Trophoblast cell (in vitro differentiated cells and primary cell): Measurements from ENCODE around the gene AGAP4. TPM values are rescaled to one million over a fixed set of nuclear protein-coding genes. Genes with fewer than 3 reads are reported as not detected.
"Not testable (repeated sequence)": the region's sequence is repeated elsewhere in the genome, so short reads cannot be mapped to it uniquely, and the experiment has no call there.

Experiments used
- DNase-seq, 2 donors: peaks; one replicate each; pipeline ENCODE4 v3.0.0-alpha.2; 2016
- H2AFZ ChIP-seq: 2 replicates; pipeline ENCODE4 v1.6.1; 2013; ENCODE audit warnings: low read length, moderate library complexity, mild to moderate bottlenecking; ENCODE audit not compliant: insufficient read depth, poor library complexity
- H2AK5ac ChIP-seq: 2 replicates; pipeline ENCODE4 v1.6.1; 2013; ENCODE audit warnings: mild to moderate bottlenecking, low read length
- H2BK120ac ChIP-seq: 2 replicates; pipeline ENCODE4 v1.6.1; 2013; ENCODE audit warnings: low read length, mild to moderate bottlenecking, moderate library complexity; ENCODE audit not compliant: insufficient read depth, poor library complexity
- H2BK12ac ChIP-seq: 2 replicates; pipeline ENCODE4 v1.6.1; 2013; ENCODE audit warnings: mild to moderate bottlenecking, low read length, moderate library complexity
- H2BK5ac ChIP-seq: 2 replicates; pipeline ENCODE4 v1.6.1; 2013; ENCODE audit warnings: low read length, low read depth, moderate library complexity, mild to moderate bottlenecking; ENCODE audit not compliant: poor library complexity
- H3K14ac ChIP-seq: 2 replicates; pipeline ENCODE4 v1.6.1; 2013; ENCODE audit warnings: mild to moderate bottlenecking, low read length
- H3K18ac ChIP-seq: 2 replicates; pipeline ENCODE4 v1.6.1; 2013; ENCODE audit warnings: mild to moderate bottlenecking, low read length
- H3K23ac ChIP-seq: 2 replicates; pipeline ENCODE4 v1.6.1; 2013; ENCODE audit warnings: low read length
- H3K27ac ChIP-seq: 2 replicates; pipeline ENCODE4 v1.5.1; 2013; ENCODE audit warnings: low read depth, mild to moderate bottlenecking, inconsistent platforms, low read length, moderate library complexity
- H3K27me3 ChIP-seq: 2 replicates; pipeline ENCODE4 v1.6.1; 2013; ENCODE audit warnings: inconsistent platforms, mild to moderate bottlenecking, low read length, moderate library complexity; ENCODE audit not compliant: insufficient read depth
- H3K36me3 ChIP-seq, 2 experiments: 1 replicate in 1 of 2; 2 replicates in 1 of 2; pipeline ENCODE4 v1.6.1; 2013; ENCODE audit warnings: low read length in 2 of 2, mild to moderate bottlenecking in 2 of 2, moderate library complexity in 1 of 2; ENCODE audit not compliant: insufficient read depth in 2 of 2, control insufficient read depth in 1 of 2
- H3K4ac ChIP-seq: 2 replicates; pipeline ENCODE4 v1.6.1; 2013; ENCODE audit warnings: low read depth, mild to moderate bottlenecking, low read length, moderate library complexity
- H3K4me1 ChIP-seq, 2 experiments: 1 replicate in 1 of 2; 2 replicates in 1 of 2; pipeline ENCODE4 v1.6.1; 2013; ENCODE audit warnings: low read length in 2 of 2, mild to moderate bottlenecking in 2 of 2, moderate library complexity in 1 of 2; ENCODE audit not compliant: insufficient read depth in 2 of 2, control insufficient read depth in 1 of 2
- H3K4me2 ChIP-seq: 2 replicates; pipeline ENCODE4 v1.6.1; 2013; ENCODE audit warnings: inconsistent platforms, mild to moderate bottlenecking, low read length, moderate library complexity
- H3K4me3 ChIP-seq: 2 replicates; pipeline ENCODE4 v1.5.1; 2013; ENCODE audit warnings: mild to moderate bottlenecking, low read depth, low read length, inconsistent platforms
- H3K79me1 ChIP-seq: one replicate; pipeline ENCODE4 v1.6.1; 2013; ENCODE audit warnings: low read length
- H3K79me2 ChIP-seq: 2 replicates; pipeline ENCODE4 v1.6.1; 2013; ENCODE audit warnings: low read length, mild to moderate bottlenecking; ENCODE audit not compliant: control insufficient read depth, insufficient read depth, poor library complexity
- H3K9ac ChIP-seq: 2 replicates; pipeline ENCODE4 v1.6.1; 2013; ENCODE audit warnings: mild to moderate bottlenecking, low read length
- H3K9me3 ChIP-seq: 2 replicates; pipeline ENCODE4 v1.6.1; 2013; ENCODE audit warnings: low read depth, mild to moderate bottlenecking, control low read depth, inconsistent platforms, low read length; ENCODE audit not compliant: insufficient read depth
- H4K12ac ChIP-seq: 2 replicates; pipeline ENCODE4 v1.6.1; 2013; ENCODE audit warnings: low read depth, mild to moderate bottlenecking, low read length, moderate library complexity
- H4K8ac ChIP-seq: 2 replicates; pipeline ENCODE4 v1.6.1; 2013; ENCODE audit warnings: low read depth, mild to moderate bottlenecking, low read length, moderate library complexity
- H4K91ac ChIP-seq: one replicate; pipeline ENCODE4 v1.6.1; 2013; ENCODE audit warnings: low read depth, mild to moderate bottlenecking, low read length, moderate library complexity
- WGBS: extraction: QIAGEN DNeasy Blood & Tissue Kit; methylation state at CpG from one replicate; pipeline ENCODE4 v1.1.7; 2013; ENCODE audit warnings: missing lambda C conversion rate; ENCODE audit not compliant: insufficient read length, insufficient coverage; ENCODE audit errors: extremely low coverage; 5-methylcytosine and 5-hydroxymethylcytosine counted together
- polyA plus RNA-seq: library from polyadenylated mRNA; stranded (reverse); fragments of 200-250 nt; gene quantifications from 2 replicates; pipeline ENCODE4 v1.2.3, GENCODE V29; 2013

The AGAP4 gene
- polyA plus RNA-seq, result 6.4 and 6.6 TPM in 2 replicates

- not testable (repeated sequence) for H3K4me1 ChIP-seq, H3K23ac ChIP-seq, H3K79me2 ChIP-seq, H3K14ac ChIP-seq, DNase-seq, H3K79me1 ChIP-seq, H2BK5ac ChIP-seq, H3K4me3 ChIP-seq, H3K4me2 ChIP-seq, H4K8ac ChIP-seq, H4K12ac ChIP-seq, H3K9ac ChIP-seq, H2BK12ac ChIP-seq, H3K27me3 ChIP-seq, H2AFZ ChIP-seq, H4K91ac ChIP-seq, H2AK5ac ChIP-seq, H3K27ac ChIP-seq, H3K36me3 ChIP-seq, H3K4ac ChIP-seq, H3K18ac ChIP-seq, H2BK120ac ChIP-seq, H3K9me3 ChIP-seq
- no CpG with 5 or more reads among the region's 15 CpGs for WGBS
Observed at GRCh38 chr10:45847400-45847799, at the start of gene AGAP4. Gene AGAP4 (minus strand): TSS chr10:45847500. CDS start chr10:45847347, 153 bp downstream.

DNA sequence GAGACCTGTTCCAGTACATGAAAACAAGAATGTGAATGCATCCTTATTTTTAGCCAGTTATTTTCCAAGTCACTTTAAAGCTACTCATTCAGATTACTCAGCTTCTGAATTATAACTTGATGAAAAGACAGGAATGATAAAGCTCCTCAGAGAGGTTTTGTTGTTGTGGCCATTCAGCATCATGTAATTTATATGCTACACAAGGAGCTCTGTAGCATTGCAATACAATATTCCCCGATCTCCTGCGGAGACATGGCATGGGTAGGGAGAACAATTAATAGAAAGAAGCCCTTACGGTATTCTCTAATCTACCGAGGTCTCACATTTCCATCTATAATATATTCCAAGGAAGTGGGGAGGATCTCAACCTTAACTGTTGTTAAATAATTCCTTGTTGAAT is 43.4 kb upstream of the AGAP4 start:
- H3K9me3 ChIP-seq, H3K79me1 ChIP-seq, H3K4me3 ChIP-seq, H3K23ac ChIP-seq, H2AK5ac ChIP-seq, DNase-seq, H3K27me3 ChIP-seq, H4K8ac ChIP-seq, H2BK5ac ChIP-seq, H3K4me1 ChIP-seq, H3K4me2 ChIP-seq, H3K27ac ChIP-seq, H2BK120ac ChIP-seq, H3K4ac ChIP-seq, H2BK12ac ChIP-seq, H3K14ac ChIP-seq, H4K91ac ChIP-seq, H3K36me3 ChIP-seq, H3K79me2 ChIP-seq, H3K18ac ChIP-seq, H4K12ac ChIP-seq, H3K9ac ChIP-seq, H2AFZ ChIP-seq: not testable (repeated sequence)
- WGBS, result no CpG with 5 or more reads among the region's 4 CpGs

DNA sequence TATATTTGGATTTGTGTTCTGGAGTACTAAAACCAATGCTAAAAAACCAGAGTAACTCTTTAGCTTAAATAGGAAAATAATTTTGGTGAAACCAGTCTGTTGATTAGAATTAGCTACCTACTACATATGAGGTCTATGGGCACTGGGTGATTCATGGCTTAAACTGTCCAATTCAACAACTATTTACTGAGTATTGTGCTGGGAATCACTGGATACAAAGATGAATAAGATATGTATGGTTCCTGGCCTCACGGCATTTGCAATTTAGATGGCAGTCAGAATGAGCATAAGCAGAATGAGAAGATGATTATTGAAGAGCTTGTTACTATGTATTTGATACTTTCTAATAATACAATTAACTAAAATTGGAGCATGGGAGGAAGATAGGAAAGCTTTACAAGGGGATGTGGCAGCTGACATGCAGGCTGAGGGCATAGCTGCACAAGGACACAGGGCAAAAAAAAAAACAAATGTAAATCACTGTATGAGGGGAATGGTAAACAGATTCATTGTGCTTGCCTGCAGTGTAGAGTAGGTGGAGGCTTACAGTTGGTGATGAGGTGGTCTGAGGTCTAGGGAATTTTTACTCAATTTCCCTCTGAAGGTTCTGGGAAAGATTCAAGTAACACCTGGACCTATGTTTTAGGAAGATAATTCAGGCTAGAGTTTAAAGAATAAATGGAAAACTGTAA is 42.4 kb upstream of the AGAP4 start:
- H2BK120ac ChIP-seq, result not testable (repeated sequence)
- no CpG with 5 or more reads among the region's 1 CpG for WGBS

DNA sequence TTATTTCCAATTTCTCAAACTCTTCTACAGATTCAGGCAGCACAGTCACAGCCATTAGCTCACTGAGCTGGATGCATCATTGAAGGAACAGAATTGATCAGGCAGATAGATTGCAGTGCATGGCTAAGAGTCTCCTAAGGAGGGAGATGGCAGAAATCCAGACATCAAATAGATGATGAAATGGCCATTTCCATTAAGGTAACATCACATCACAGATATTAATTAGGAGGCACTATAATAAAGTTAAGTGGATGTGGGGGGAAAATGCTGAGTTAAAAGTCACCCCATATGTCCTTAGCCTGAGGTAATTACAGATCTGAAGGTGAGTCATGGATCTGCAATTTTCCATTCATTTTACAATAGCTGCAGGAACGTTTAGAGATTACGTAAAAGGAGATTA is 35.6 kb upstream of the AGAP4 start:
- not testable (repeated sequence) for H2AK5ac ChIP-seq, H3K36me3 ChIP-seq, H2BK12ac ChIP-seq, H3K79me1 ChIP-seq, H3K9ac ChIP-seq, H2BK120ac ChIP-seq, H3K18ac ChIP-seq, H3K79me2 ChIP-seq, H3K14ac ChIP-seq, H3K4me1 ChIP-seq, H3K4me3 ChIP-seq, H3K9me3 ChIP-seq, H2AFZ ChIP-seq, H4K12ac ChIP-seq, H4K8ac ChIP-seq, DNase-seq, H2BK5ac ChIP-seq, H3K27ac ChIP-seq, H3K4me2 ChIP-seq, H3K4ac ChIP-seq, H3K27me3 ChIP-seq, H3K23ac ChIP-seq, H4K91ac ChIP-seq
- no CpG with 5 or more reads among the region's 2 CpGs for WGBS

More for the DNA sequence above, 42.4 kb upstream of the AGAP4 start:
- H3K9me3 ChIP-seq, H4K91ac ChIP-seq, H3K79me2 ChIP-seq, H3K4me2 ChIP-seq, H3K9ac ChIP-seq, H3K27ac ChIP-seq, DNase-seq, H3K23ac ChIP-seq, H2AFZ ChIP-seq, H3K14ac ChIP-seq, H3K79me1 ChIP-seq, H2AK5ac ChIP-seq, H3K4me3 ChIP-seq, H2BK12ac ChIP-seq, H3K18ac ChIP-seq, H3K27me3 ChIP-seq, H3K4me1 ChIP-seq, H3K4ac ChIP-seq, H2BK5ac ChIP-seq, H4K8ac ChIP-seq, H3K36me3 ChIP-seq, H4K12ac ChIP-seq: not testable (repeated sequence)
